Mesenchymal stem cell (in vitro differentiated cells and primary cell): ENCODE results near the gene VCX2.

Experiments used
- DNase-seq: peaks from one replicate; pipeline ENCODE4 v3.0.0-alpha.2; 2013
- H2AFZ ChIP-seq: one replicate; pipeline ENCODE4 v1.6.1; 2013; ENCODE audit warnings: low read depth, mild to moderate bottlenecking, control low read depth, inconsistent platforms, low read length, moderate library complexity
- H2AK5ac ChIP-seq: 2 replicates; pipeline ENCODE4 v1.6.1; 2013; ENCODE audit warnings: low read length, moderate library complexity, mild to moderate bottlenecking, inconsistent platforms; ENCODE audit not compliant: severe bottlenecking
- H2BK120ac ChIP-seq: one replicate; pipeline ENCODE4 v1.6.1; 2013; ENCODE audit warnings: low read depth, mild to moderate bottlenecking, inconsistent platforms, low read length, moderate library complexity
- H2BK12ac ChIP-seq, 2 experiments: one replicate each; pipeline ENCODE4 v1.6.1; 2013; ENCODE audit warnings: inconsistent platforms in 2 of 2, low read length in 2 of 2, mild to moderate bottlenecking in 2 of 2, moderate library complexity in 2 of 2, control low read depth in 1 of 2
- H2BK15ac ChIP-seq: one replicate; pipeline ENCODE4 v1.6.1; 2013; ENCODE audit warnings: mild to moderate bottlenecking, low read depth, inconsistent platforms; ENCODE audit not compliant: poor library complexity, severe bottlenecking
- H2BK5ac ChIP-seq: 2 replicates; pipeline ENCODE4 v1.6.1; 2013; ENCODE audit warnings: low read depth, mild to moderate bottlenecking, low read length, control low read depth, inconsistent platforms; ENCODE audit not compliant: poor library complexity, severe bottlenecking
- H3K14ac ChIP-seq, 2 experiments: one replicate each; pipeline ENCODE4 v1.6.1; 2013; ENCODE audit warnings: inconsistent platforms in 2 of 2, low read length in 2 of 2, control low read depth in 1 of 2, mild to moderate bottlenecking in 1 of 2, moderate library complexity in 1 of 2
- H3K18ac ChIP-seq, 2 experiments: one replicate each; pipeline ENCODE4 v1.6.1; 2013; ENCODE audit warnings: inconsistent platforms in 2 of 2, low read length in 2 of 2, control low read depth in 1 of 2, low read depth in 1 of 2, mild to moderate bottlenecking in 1 of 2
- H3K23ac ChIP-seq, 2 experiments: one replicate each; pipeline ENCODE4 v1.6.1; 2013; ENCODE audit warnings: inconsistent platforms in 2 of 2, low read length in 2 of 2, mild to moderate bottlenecking in 2 of 2, moderate library complexity in 2 of 2, control low read depth in 1 of 2
- H3K27ac ChIP-seq: 2 replicates; pipeline ENCODE4 v1.5.1; 2013; ENCODE audit warnings: mild to moderate bottlenecking, moderate library complexity, low read length, control low read depth, inconsistent platforms; ENCODE audit not compliant: poor library complexity, severe bottlenecking
- H3K27me3 ChIP-seq, 2 experiments: 2 replicates each; pipeline versions ENCODE4 v1.6.1 to v1.7.0; 2013; ENCODE audit warnings: low read length in 2 of 2, mild to moderate bottlenecking in 2 of 2, moderate library complexity in 2 of 2, control low read depth in 1 of 2, inconsistent platforms in 1 of 2; ENCODE audit not compliant: control insufficient read depth in 1 of 2, insufficient read depth in 1 of 2
- H3K36me3 ChIP-seq, 2 experiments: 2 replicates each; pipeline versions ENCODE4 v1.6.1 to v1.7.0; 2013; ENCODE audit warnings: low read length in 2 of 2, control low read depth in 1 of 2, inconsistent platforms in 1 of 2, low read depth in 1 of 2, mild to moderate bottlenecking in 1 of 2; ENCODE audit not compliant: insufficient read depth in 2 of 2, control insufficient read depth in 1 of 2
- H3K4ac ChIP-seq, 2 experiments: one replicate each; pipeline ENCODE4 v1.6.1; 2013; ENCODE audit warnings: inconsistent platforms in 2 of 2, low read length in 2 of 2, mild to moderate bottlenecking in 2 of 2, moderate library complexity in 2 of 2, control low read depth in 1 of 2, low read depth in 1 of 2
- H3K4me1 ChIP-seq: 2 replicates; pipeline ENCODE4 v1.6.1; 2013; ENCODE audit warnings: low read depth, low read length, control low read depth; ENCODE audit not compliant: control insufficient read depth, insufficient read depth
- H3K4me2 ChIP-seq: 2 replicates; pipeline ENCODE4 v1.6.1; 2013; ENCODE audit warnings: low read length, mild to moderate bottlenecking, inconsistent platforms; ENCODE audit not compliant: poor library complexity, severe bottlenecking
- H3K4me3 ChIP-seq, 2 experiments: 2 replicates each; pipeline versions ENCODE4 v1.5.1 to v1.7.0; 2013; ENCODE audit warnings: low read length in 2 of 2, mild to moderate bottlenecking in 2 of 2, control low read depth in 1 of 2, low read depth in 1 of 2; ENCODE audit not compliant: insufficient read depth in 1 of 2
- H3K79me1 ChIP-seq: replicated peaks from 2 replicates; pipeline ENCODE4 v1.6.1; 2013; ENCODE audit warnings: mild to moderate bottlenecking, control low read depth, low read length, inconsistent platforms; ENCODE audit not compliant: poor library complexity, severe bottlenecking
- H3K9ac ChIP-seq: 2 replicates; pipeline ENCODE4 v1.7.0; 2013; ENCODE audit warnings: mild to moderate bottlenecking, low read length, moderate library complexity
- H3K9me3 ChIP-seq: 2 replicates; pipeline ENCODE4 v1.7.0; 2013; ENCODE audit warnings: mild to moderate bottlenecking, low read length; ENCODE audit not compliant: control insufficient read depth
- H4K8ac ChIP-seq: one replicate; pipeline ENCODE4 v1.6.1; 2013; ENCODE audit warnings: inconsistent platforms, mild to moderate bottlenecking, low read length, moderate library complexity
- H4K91ac ChIP-seq: one replicate; pipeline ENCODE4 v1.6.1; 2013; ENCODE audit warnings: mild to moderate bottlenecking, low read length, inconsistent platforms
- WGBS: methylation state at CpG from one replicate; pipeline ENCODE4 v1.1.7; 2013; ENCODE audit warnings: mixed read lengths; 5-methylcytosine and 5-hydroxymethylcytosine counted together

Gene VCX2

GRCh38 chrX:8140986-8141744 lies 29.9 kb downstream of the VCX2 start:
- no peak overlapping the region for H2AK5ac ChIP-seq
- H2BK120ac ChIP-seq = no peak overlapping the region
- H2BK5ac ChIP-seq = no peak overlapping the region
- no peaks in the 10 kb centered on the region for H3K4me1 ChIP-seq
- H3K36me3 ChIP-seq = no peaks in the 10 kb centered on the region
- no peak overlapping the region for H3K18ac ChIP-seq
- no peaks in the 10 kb centered on the region for H3K9me3 ChIP-seq
- H2AFZ ChIP-seq = no peak overlapping the region
- DNase-seq = no peak
- H3K4me3 ChIP-seq = no peak overlapping the region
- no peak overlapping the region for H3K9ac ChIP-seq
- no peaks in the 10 kb centered on the region for H3K27me3 ChIP-seq
- 95% methylated on average over 7 of the region's 10 CpGs for WGBS
- H3K79me1 ChIP-seq = no peaks in the 10 kb centered on the region
- no peak overlapping the region for H2BK12ac ChIP-seq
- no peak overlapping the region for H3K4me2 ChIP-seq
- no peak overlapping the region for H3K27ac ChIP-seq
- H2BK15ac ChIP-seq = no peak overlapping the region
- H3K4ac ChIP-seq = no peak overlapping the region
- no peak overlapping the region for H3K23ac ChIP-seq
- H4K91ac ChIP-seq = no peak overlapping the region
- no peak overlapping the region for H4K8ac ChIP-seq
- no peak overlapping the region for H3K14ac ChIP-seq

GRCh38 chrX:8139716-8140115 lies 31.4 kb downstream of the VCX2 start:
- no peak overlapping the region for H2AK5ac ChIP-seq
- no peaks in the 10 kb centered on the region for H3K27me3 ChIP-seq
- no peaks in the 10 kb centered on the region for H3K9me3 ChIP-seq
- H4K91ac ChIP-seq = no peak overlapping the region
- peak; percentile 66 for DNase-seq
- H2BK5ac ChIP-seq = no peak overlapping the region
- no peak overlapping the region for H3K27ac ChIP-seq
- no peak overlapping the region for H2BK15ac ChIP-seq
- no peak overlapping the region for H3K4ac ChIP-seq
- no peaks in the 10 kb centered on the region for H3K79me1 ChIP-seq
- H3K4me3 ChIP-seq = no peak overlapping the region
- H3K14ac ChIP-seq = no peak overlapping the region
- no peaks in the 10 kb centered on the region for H3K4me1 ChIP-seq
- no peak overlapping the region for H2AFZ ChIP-seq
- no peak overlapping the region for H3K23ac ChIP-seq
- H4K8ac ChIP-seq = no peak overlapping the region
- H3K36me3 ChIP-seq = no peaks in the 10 kb centered on the region
- no CpG with 5 or more reads among the region's 4 CpGs for WGBS
- no peak overlapping the region for H3K4me2 ChIP-seq
- no peak overlapping the region for H2BK12ac ChIP-seq
- H2BK120ac ChIP-seq = no peak overlapping the region
- no peak overlapping the region for H3K9ac ChIP-seq
- no peak overlapping the region for H3K18ac ChIP-seq

DNA sequence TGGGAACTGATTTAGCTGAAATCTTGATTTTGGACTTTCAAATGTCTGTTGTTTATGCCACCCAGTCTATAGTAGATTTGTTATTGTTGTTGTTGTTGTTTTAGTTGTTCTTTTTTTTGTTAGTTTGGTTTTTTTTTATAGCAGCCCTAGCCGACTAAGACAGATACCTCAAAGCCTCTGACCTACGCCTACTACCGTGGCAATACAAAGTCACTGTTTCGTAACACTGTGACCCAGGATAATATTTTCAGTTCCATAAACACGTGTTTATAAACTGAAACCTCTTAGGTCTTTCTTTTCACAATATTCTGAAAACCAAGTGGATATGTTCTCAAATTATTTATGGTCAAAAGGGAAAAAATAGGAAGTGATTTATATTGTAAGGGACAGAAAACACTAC lies 32.8 kb downstream of the VCX2 start:
- no peak overlapping the region for H2BK5ac ChIP-seq
- H4K91ac ChIP-seq = no peak overlapping the region
- no peak overlapping the region for H2BK12ac ChIP-seq
- H3K18ac ChIP-seq = no peak overlapping the region
- no peak overlapping the region for H2BK15ac ChIP-seq
- no peak overlapping the region for H2BK120ac ChIP-seq
- no peak overlapping the region for H3K14ac ChIP-seq
- H3K4me2 ChIP-seq = no peak overlapping the region
- no peaks in the 10 kb centered on the region for H3K27me3 ChIP-seq
- peaks cover 4% of the 10 kb centered on the region for H3K9me3 ChIP-seq
- H3K23ac ChIP-seq = no peak overlapping the region
- DNase-seq = no peak
- no peak overlapping the region for H3K4ac ChIP-seq
- no CpG with 5 or more reads among the region's 5 CpGs for WGBS
- H2AFZ ChIP-seq = no peak overlapping the region
- no peaks in the 10 kb centered on the region for H3K4me1 ChIP-seq
- no peaks in the 10 kb centered on the region for H3K79me1 ChIP-seq
- no peak overlapping the region for H3K4me3 ChIP-seq
- H2AK5ac ChIP-seq = no peak overlapping the region
- H4K8ac ChIP-seq = no peak overlapping the region
- no peaks in the 10 kb centered on the region for H3K36me3 ChIP-seq
- H3K27ac ChIP-seq = no peak overlapping the region
- H3K9ac ChIP-seq = no peak overlapping the region

- Histone ChIP-seq H3K27ac (no peak overlapping the region), H2BK15ac (no peak overlapping the region), H2BK5ac (no peak overlapping the region), H2BK120ac (no peak overlapping the region), H2AFZ (no peak overlapping the region), H3K4me3 (no peak overlapping the region), H3K14ac (no peak overlapping the region), H3K4ac (no peak overlapping the region), H3K4me2 (no peak overlapping the region), H3K18ac (no peak overlapping the region), H3K79me1 (no peaks in the 10 kb centered on the region), H3K4me1 (no peaks in the 10 kb centered on the region), H3K23ac (no peak overlapping the region), H3K27me3 (no peaks in the 10 kb centered on the region), H2AK5ac (no peak overlapping the region), H4K8ac (no peak overlapping the region), H3K36me3 (no peaks in the 10 kb centered on the region), H3K9ac (no peak overlapping the region), H3K9me3 (peaks cover under 1% of the 10 kb centered on the region), H2BK12ac (no peak overlapping the region), H4K91ac (no peak overlapping the region)
- no peak for DNase-seq
- 100% methylated on average over 1 of the region's 3 CpGs for WGBS
Measured at GRCh38 chrX:8126648-8127047, 44.4 kb downstream of the VCX2 start.
